B cell (primary cell): Measurements from ENCODE around the gene PPP1R10. TPM values are rescaled to one million over a fixed set of nuclear protein-coding genes. Genes with fewer than 3 reads are reported as not detected.

Experiments
- ATAC-seq: fragments of 200-7000 bp; cut with Tn5 transposase; one replicate; pipeline ENCODE4 v1.10.0; 2021; ENCODE audit warnings: low read depth, mild to moderate bottlenecking, moderate number of reproducible peaks, moderate library complexity
- CTCF ChIA-PET: fragments of 350-600 bp; sonication (Branson Sonifier 250); formaldehyde crosslinking; loops from one replicate; lab custom pipeline; 2021; ENCODE audit warnings: antibody characterized with exemption, inconsistent platforms; lab: Charles Lee
- POLR2A ChIA-PET: fragments of 350-600 bp; sonication (Branson Sonifier 250); formaldehyde crosslinking; loops from one replicate; lab custom pipeline; 2021; ENCODE audit warnings: antibody characterized with exemption; lab: Charles Lee
- DNase-seq: peaks from one replicate; pipeline ENCODE4 v3.0.0; 2013
- H2AFZ ChIP-seq: 2 replicates; pipeline ENCODE4 v1.6.1; 2012; ENCODE audit warnings: mild to moderate bottlenecking, low read depth, low read length; ENCODE audit not compliant: insufficient read depth, poor library complexity, severe bottlenecking
- H3K27ac ChIP-seq, 2 donors: 1 replicate in 1 of 2; 2 replicates in 1 of 2; pipeline ENCODE4 v1.5.1; 2012 to 2013; ENCODE audit warnings: low read length in 2 of 2, mild to moderate bottlenecking in 2 of 2, moderate library complexity in 1 of 2
- H3K27me3 ChIP-seq, 4 experiments: fragments of 200-600 bp in 1 of 4; sonication (generic) in 1 of 4; replicated peaks in 1 of 4; 1 replicate in 2 of 4; 2 replicates in 2 of 4; pipeline versions ENCODE4 v1.6.1 to v1.7.0; 2013 to 2016; ENCODE audit warnings: low read length in 3 of 4, mild to moderate bottlenecking in 2 of 4, mixed read lengths in 1 of 4, moderate library complexity in 1 of 4; ENCODE audit not compliant: insufficient read depth in 4 of 4, control insufficient read depth in 3 of 4; ENCODE audit errors: control extremely low read depth in 1 of 4
- H3K36me3 ChIP-seq, 2 experiments: replicated peaks in 1 of 2; 1 replicate in 1 of 2; 2 replicates in 1 of 2; pipeline versions ENCODE4 v1.6.1 to v1.7.1; 2013; ENCODE audit warnings: low read length in 1 of 2; ENCODE audit not compliant: insufficient read depth in 2 of 2, control insufficient read depth in 1 of 2; ENCODE audit errors: control extremely low read depth in 1 of 2, extremely low read depth in 1 of 2
- H3K4me1 ChIP-seq, 2 donors: fragments of 200-600 bp in 1 of 2; sonication (generic) in 1 of 2; 1 replicate in 1 of 2; 2 replicates in 1 of 2; pipeline versions ENCODE4 v1.5.1 to v1.6.1; 2013 to 2017; ENCODE audit warnings: low read length in 2 of 2; ENCODE audit not compliant: control insufficient read depth in 2 of 2, insufficient read depth in 2 of 2
- H3K4me2 ChIP-seq: replicated peaks from 2 replicates; pipeline ENCODE3; 2012; ENCODE audit warnings: mild to moderate bottlenecking, low read depth, low read length; ENCODE audit not compliant: poor library complexity, severe bottlenecking
- H3K4me3 ChIP-seq, 5 experiments: fragments of 200-600 bp in 1 of 5; sonication (generic) in 1 of 5; 1 replicate in 3 of 5; 2 replicates in 2 of 5; pipeline versions ENCODE4 v1.5.1 to v1.7.0; 2011 to 2016; ENCODE audit warnings: low read length in 4 of 5, mild to moderate bottlenecking in 4 of 5, low read depth in 2 of 5, control low read depth in 1 of 5, moderate library complexity in 1 of 5; ENCODE audit not compliant: insufficient read depth in 1 of 5; ENCODE audit errors: control extremely low read depth in 1 of 5, extremely low read depth in 1 of 5
- H3K79me2 ChIP-seq: fragments of 200-600 bp; sonication (generic); one replicate; pipeline ENCODE4 v1.6.0; 2016; ENCODE audit warnings: low read length; ENCODE audit not compliant: control insufficient read depth, insufficient read depth
- H3K9ac ChIP-seq: fragments of 200-600 bp; sonication (generic); 2 replicates; pipeline ENCODE4 v1.6.1; 2017; ENCODE audit warnings: mild to moderate bottlenecking, low read length, moderate library complexity
- H3K9me3 ChIP-seq, 3 donors: one replicate each; pipeline versions ENCODE4 v1.6.1 to v1.7.1; 2013; ENCODE audit warnings: low read length in 2 of 3; ENCODE audit not compliant: control insufficient read depth in 2 of 3, insufficient read depth in 1 of 3; ENCODE audit errors: control extremely low read depth in 1 of 3
- H4K20me1 ChIP-seq: 2 replicates; pipeline ENCODE4 v1.6.0; 2012; ENCODE audit warnings: mild to moderate bottlenecking, low read length; ENCODE audit not compliant: insufficient read depth, control insufficient read depth, poor library complexity, severe bottlenecking
- H3K27ac Mint-ChIP-seq: one replicate; pipeline ENCODE4 v1.8.0; 2021; ENCODE audit warnings: mixed read lengths
- H3K27me3 Mint-ChIP-seq: one replicate; pipeline ENCODE4 v1.8.0; 2021; ENCODE audit warnings: mixed read lengths
- H3K4me1 Mint-ChIP-seq: one replicate; pipeline ENCODE4 v1.8.0; 2021; ENCODE audit warnings: mixed read lengths
- H3K4me3 Mint-ChIP-seq: one replicate; pipeline ENCODE4 v1.8.0; 2021; ENCODE audit warnings: mixed read lengths
- H3K9me3 Mint-ChIP-seq: one replicate; pipeline ENCODE4 v1.8.0; 2022; ENCODE audit warnings: mixed read lengths; ENCODE audit not compliant: insufficient read depth
- CTCF ChIP-seq: fragments of 200-600 bp; IDR thresholded peaks from one replicate; pipeline ENCODE4 v1.8.0; 2022; ENCODE audit warnings: antibody characterized with exemption, mild to moderate bottlenecking
- EZH2 ChIP-seq: IDR thresholded peaks from 2 replicates; pipeline ENCODE4 v1.6.1; 2012; ENCODE audit warnings: borderline replicate concordance, low read depth, mild to moderate bottlenecking, moderate library complexity, low read length; ENCODE audit not compliant: insufficient read depth, poor library complexity, severe bottlenecking
- WGBS: methylation state at CpG from one replicate; pipeline ENCODE4 v1.1.5; 2013; ENCODE audit warnings: missing lambda C conversion rate; ENCODE audit not compliant: insufficient coverage; 5-methylcytosine and 5-hydroxymethylcytosine counted together
- intact Hi-C: fragments of 100-400 bp; cut with micrococcal nuclease; formaldehyde crosslinking; loops from one replicate; pipeline ENCODE4 v1.10.0; 2022
- polyA plus RNA-seq: library from polyadenylated mRNA; depleted of rRNA; stranded (reverse); fragments of >200 nt; gene quantifications from 2 replicates; pipeline ENCODE4 v1.2.3, GENCODE V29; 2012
- small RNA-seq: library from RNA; depleted of rRNA; stranded (forward); fragments of <200 nt; gene quantifications from one replicate; pipeline ENCODE3, GENCODE V24; 2012; ENCODE audit warnings: low replicate concordance, low read depth; ENCODE audit not compliant: insufficient read length
- total RNA-seq, 2 donors: library from RNA; stranded (reverse); fragments of 120-200 nt in 1 of 2; gene quantifications; 1 replicate in 1 of 2; 2 replicates in 1 of 2; pipeline versions ENCODE4 v1.2.3 to v1.2.4, GENCODE V29; 2013 to 2022

The PPP1R10 gene
- total and polyA plus RNA-seq, 2 donors (not counting 1 experiment from before 2014, with no cell fraction given), result 40.7 to 177 TPM

- H3K4me3 Mint-ChIP-seq, result peak overlapping the region; percentile 99
- no peak for TF ChIP-seq CTCF
- TF ChIP-seq EZH2, result no peak
- no peak overlapping the region for H3K9ac ChIP-seq
- no peaks in the 10 kb centered on the region for H3K27me3 ChIP-seq
- H3K4me2 ChIP-seq, result no peak overlapping the region
- 93% methylated on average over 3 of the region's 4 CpGs for WGBS
- H3K4me3 ChIP-seq, result no peak overlapping the region
- H2AFZ ChIP-seq, result no peak overlapping the region
- ChIA-PET CTCF (interaction anchor here (1.1 to 8.1 kb wide), 4 partner anchors 12 to 177 kb away, joined by 3 to 94 read pairs (median 6); partner anchors contain the start of genes MRPS18B and PPP1R10), POLR2A (interaction anchor here (0.7 to 3.4 kb wide), 3 partner anchors 10 to 64 kb away, joined by 3 to 10 read pairs (median 4); no protein-coding TSS in a partner anchor)
- H3K9me3 ChIP-seq, result no peaks in the 10 kb centered on the region
- H3K9me3 Mint-ChIP-seq, result no peaks in the 10 kb centered on the region
- peaks cover 0 to 41% of the 10 kb centered on the region in 2 experiments for H3K36me3 ChIP-seq
- peak overlapping the region; percentile 28 for H3K27ac Mint-ChIP-seq
- peaks cover 28% of the 10 kb centered on the region for H3K4me1 Mint-ChIP-seq
- ATAC-seq, result no peak
- no peak overlapping the region for H3K27ac ChIP-seq
- peaks cover 19 to 27% of the 10 kb centered on the region in 2 donors for H3K4me1 ChIP-seq
- H4K20me1 ChIP-seq, result peaks cover 5% of the 10 kb centered on the region
- no peak for DNase-seq
- intact Hi-C loops, result no loop called here
- no peaks in the 10 kb centered on the region for H3K27me3 Mint-ChIP-seq
- peaks cover 29% of the 10 kb centered on the region for H3K79me2 ChIP-seq
Observed at GRCh38 chr6:30554404-30554803, 62.6 kb downstream of the PPP1R10 start.

Small RNAs within 50 kb of the gene (small RNA-seq; reads per million reads assigned to genes)
- gene MIR877, result not detected

Other genes starting within 250 kb of the PPP1R10 start
- 1,023 and 1,043 TPM in 2 replicates for gene HLA-E, start 127.7 kb downstream of the PPP1R10 start, total RNA-seq
- 1,146 and 1,174 TPM in 2 replicates for gene HLA-E, start 127.7 kb downstream of the PPP1R10 start, polyA plus RNA-seq
- 107 and 109 TPM in 2 replicates for gene GNL1, start 60.8 kb downstream of the PPP1R10 start, total RNA-seq
- 36.0 and 38.7 TPM in 2 replicates for gene GNL1, start 60.8 kb downstream of the PPP1R10 start, polyA plus RNA-seq
- gene PRR3, start 59.9 kb downstream of the PPP1R10 start, total RNA-seq, result 30.3 and 33.7 TPM in 2 replicates
- 10.7 and 15.0 TPM in 2 replicates for gene PRR3, start 59.9 kb downstream of the PPP1R10 start, polyA plus RNA-seq
- gene ABCF1, start 45.8 kb downstream of the PPP1R10 start, total RNA-seq, result 60.9 and 63.7 TPM in 2 replicates
- gene ABCF1, start 45.8 kb downstream of the PPP1R10 start, polyA plus RNA-seq, result 22.8 and 51.0 TPM in 2 replicates
- 37.9 and 38.8 TPM in 2 replicates for gene MRPS18B, start 597 bp upstream of the PPP1R10 start, total RNA-seq
- 26.3 and 35.9 TPM in 2 replicates for gene MRPS18B, start 597 bp upstream of the PPP1R10 start, polyA plus RNA-seq
- gene ATAT1, start 9.6 kb upstream of the PPP1R10 start, total RNA-seq, result 19.3 and 21.5 TPM in 2 replicates
- 15.1 and 15.7 TPM in 2 replicates for gene ATAT1, start 9.6 kb upstream of the PPP1R10 start, polyA plus RNA-seq
- gene C6orf136, start 29.9 kb upstream of the PPP1R10 start, total RNA-seq, result 24.9 and 37.2 TPM in 2 replicates
- 31.0 and 36.6 TPM in 2 replicates for gene C6orf136, start 29.9 kb upstream of the PPP1R10 start, polyA plus RNA-seq
- 51.1 and 58.3 TPM in 2 replicates for gene DHX16, start 55.8 kb upstream of the PPP1R10 start, total RNA-seq
- 69.7 and 71.7 TPM in 2 replicates for gene DHX16, start 55.8 kb upstream of the PPP1R10 start, polyA plus RNA-seq
- 121 and 125 TPM in 2 replicates for gene PPP1R18, start 69.4 kb upstream of the PPP1R10 start, total RNA-seq
- gene PPP1R18, start 69.4 kb upstream of the PPP1R10 start, polyA plus RNA-seq, result 71.6 and 113 TPM in 2 replicates
- gene NRM, start 73.7 kb upstream of the PPP1R10 start, total RNA-seq, result 22.8 and 24.9 TPM in 2 replicates
- gene NRM, start 73.7 kb upstream of the PPP1R10 start, polyA plus RNA-seq, result 18.9 and 26.0 TPM in 2 replicates
- gene MDC1, start 100.0 kb upstream of the PPP1R10 start, total RNA-seq, result 69.3 and 87.4 TPM in 2 replicates
- gene MDC1, start 100.0 kb upstream of the PPP1R10 start, polyA plus RNA-seq, result 24.9 and 26.4 TPM in 2 replicates
- 288 and 295 TPM in 2 replicates for gene TUBB, start 103.1 kb upstream of the PPP1R10 start, total RNA-seq
- 58.9 and 102 TPM in 2 replicates for gene TUBB, start 103.1 kb upstream of the PPP1R10 start, polyA plus RNA-seq
- gene FLOT1, start 125.4 kb upstream of the PPP1R10 start, total RNA-seq, result 71.2 and 75.7 TPM in 2 replicates
- gene FLOT1, start 125.4 kb upstream of the PPP1R10 start, polyA plus RNA-seq, result 75.8 and 79.4 TPM in 2 replicates
- gene IER3, start 127.3 kb upstream of the PPP1R10 start, total RNA-seq, result 4.2 and 5.5 TPM in 2 replicates
- 3.7 and 7.5 TPM in 2 replicates for gene IER3, start 127.3 kb upstream of the PPP1R10 start, polyA plus RNA-seq